Tibial nerve (tissue), 4 donors: ENCODE measurements around the gene VGLL4. TPM values are rescaled to one million over a fixed set of nuclear protein-coding genes. Genes with fewer than 3 reads are reported as not detected.

Source experiments
- DNase-seq, 2 donors: peaks; one replicate each; pipeline ENCODE4 v3.0.0-alpha.2; 2019; ENCODE audit warnings: low spot score in 2 of 2
- H3K27ac ChIP-seq, 4 donors: fragments of 200-600 bp; sonication (generic) in 3 of 4; one replicate each; pipeline ENCODE4 v1.5.1; 2017 to 2019; ENCODE audit warnings: mild to moderate bottlenecking in 1 of 4
- H3K27me3 ChIP-seq, 2 donors: fragments of 200-600 bp; sonication (generic) in 1 of 2; one replicate each; pipeline versions ENCODE4 v1.5.1 to v1.6.0; 2017 to 2019
- H3K36me3 ChIP-seq, 3 donors: fragments of 200-600 bp; sonication (generic); one replicate each; pipeline ENCODE4 v1.5.1; 2018 to 2019
- H3K4me1 ChIP-seq, 4 donors: fragments of 200-600 bp; sonication (generic) in 3 of 4; one replicate each; pipeline ENCODE4 v1.5.1; 2017 to 2019
- H3K4me3 ChIP-seq, 4 donors: fragments of 200-600 bp; sonication (generic) in 3 of 4; one replicate each; pipeline ENCODE4 v1.5.1; 2017 to 2019; ENCODE audit warnings: mild to moderate bottlenecking in 1 of 4, moderate library complexity in 1 of 4
- H3K9me3 ChIP-seq, 4 donors: fragments of 200-600 bp; sonication (generic) in 3 of 4; one replicate each; pipeline ENCODE4 v1.5.1; 2017 to 2019
- CTCF ChIP-seq, 5 experiments: fragments of 200-600 bp in 3 of 5; fragments of 450-650 bp in 2 of 5; sonication (generic) in 3 of 5; IDR thresholded peaks; one replicate each; pipeline ENCODE4 v1.5.1; 2016 to 2019; ENCODE audit warnings: antibody characterized with exemption in 5 of 5, mild to moderate bottlenecking in 3 of 5, moderate library complexity in 2 of 5
- EP300 ChIP-seq, 2 donors: sonication (generic); formaldehyde crosslinking; IDR thresholded peaks; one replicate each; pipeline ENCODE4 v1.6.1; 2017; ENCODE audit warnings: antibody characterized with exemption in 2 of 2, mild to moderate bottlenecking in 1 of 2
- POLR2A ChIP-seq, 2 donors: fragments of 450-650 bp; IDR thresholded peaks; one replicate each; pipeline ENCODE4 v1.6.1; 2017; ENCODE audit warnings: antibody characterized with exemption in 2 of 2, mild to moderate bottlenecking in 2 of 2, moderate library complexity in 2 of 2
- whole genome bisulfite sequencing, 2 donors: methylation state at CpG; one replicate each; pipeline ENCODE4 v1.1.5; 2018; 5-methylcytosine and 5-hydroxymethylcytosine counted together
- small RNA-seq: library from RNA; depleted of rRNA; stranded (forward); fragments of <200 nt; gene quantifications from one replicate; pipeline ENCODE3, GENCODE V24; 2016
- total RNA-seq, 4 donors: library from RNA; depleted of rRNA; stranded (reverse); fragments of >200 nt; gene quantifications; one replicate each; pipeline ENCODE4 v1.1.0, GENCODE V29; 2016

The VGLL4 gene
- total RNA-seq, 4 donors from 2014 or later, result 106 to 205 (median 110) TPM

GRCh38 chr3:11510356-11510755 is 133.4 kb downstream of the VGLL4 start:
- H3K36me3 ChIP-seq, result no peaks in the 10 kb centered on the region
- no peak overlapping the region for H3K4me3 ChIP-seq
- DNase-seq, result no peak
- TF ChIP-seq EP300 (IDR thresholded peaks at IDR 0.05), result no peak
- TF ChIP-seq POLR2A (IDR thresholded peaks at IDR 0.05), result no peak
- no peak for TF ChIP-seq CTCF (IDR thresholded peaks at IDR 0.05)
- H3K9me3 ChIP-seq, result no peaks in the 10 kb centered on the region
- WGBS, 2 donors, result 37 to 47% methylated on average over 5 of the region's 5 CpGs
- H3K4me1 ChIP-seq, result peaks cover 0 to 51% (median 28%) of the 10 kb centered on the region in 4 donors
- no peaks in the 10 kb centered on the region for H3K27me3 ChIP-seq
- peak overlapping the region in 2 of 4 donors; percentile 81 to 82 for H3K27ac ChIP-seq

GRCh38 chr3:11510001-11510340 is 133.7 kb downstream of the VGLL4 start:
- Histone ChIP-seq H3K4me3 (no peak overlapping the region), H3K9me3 (no peaks in the 10 kb centered on the region), H3K4me1 (peaks cover 0 to 50% (median 28%) of the 10 kb centered on the region in 4 donors), H3K27me3 (no peaks in the 10 kb centered on the region), H3K27ac (peak overlapping the region in 3 of 4 donors; percentile 51 to 82 (median 81)), H3K36me3 (no peaks in the 10 kb centered on the region)
- TF ChIP-seq POLR2A (IDR thresholded peaks at IDR 0.05), result no peak
- no peak for TF ChIP-seq EP300 (IDR thresholded peaks at IDR 0.05)
- no peak for TF ChIP-seq CTCF (IDR thresholded peaks at IDR 0.05)
- no peak for DNase-seq
- 44 to 60% methylated on average over 5 of the region's 5 CpGs for WGBS, 2 donors

- TF ChIP-seq CTCF (IDR thresholded peaks at IDR 0.05) (peak in 2 of 5 experiments; percentile 13 to 22), EP300 (IDR thresholded peaks at IDR 0.05) (peak in 1 of 2 donors; percentile 47), POLR2A (IDR thresholded peaks at IDR 0.05) (no peak)
- peak in 1 of 2 donors; percentile 37 for DNase-seq
- Histone ChIP-seq H3K9me3 (no peaks in the 10 kb centered on the region), H3K4me1 (peaks cover 0 to 44% (median 28%) of the 10 kb centered on the region in 4 donors), H3K27ac (peak overlapping the region; percentile 25 to 82 (median 70)), H3K27me3 (no peaks in the 10 kb centered on the region), H3K4me3 (no peak overlapping the region), H3K36me3 (no peaks in the 10 kb centered on the region)
- WGBS, 2 donors, result 20 to 21% methylated on average over 9 of the region's 9 CpGs
Measured at GRCh38 chr3:11509173-11510000, 134.3 kb downstream of the VGLL4 start.

- Histone ChIP-seq H3K4me3 (no peak overlapping the region), H3K27ac (peak overlapping the region; percentile 8 to 82 (median 70)), H3K27me3 (no peaks in the 10 kb centered on the region), H3K4me1 (peaks cover 0 to 35% (median 26%) of the 10 kb centered on the region in 4 donors), H3K9me3 (no peaks in the 10 kb centered on the region), H3K36me3 (no peaks in the 10 kb centered on the region)
- DNase-seq, result no peak
- WGBS, 2 donors, result 58 to 63% methylated on average over 5 of the region's 5 CpGs
- TF ChIP-seq POLR2A (IDR thresholded peaks at IDR 0.05), result no peak
Measured at GRCh38 chr3:11508346-11509172, 135.2 kb downstream of the VGLL4 start.

GRCh38 chr3:11507719-11508118 is 136.0 kb downstream of the VGLL4 start:
- H3K9me3 ChIP-seq, result no peaks in the 10 kb centered on the region
- H3K4me1 ChIP-seq, result peaks cover 0 to 32% (median 24%) of the 10 kb centered on the region in 4 donors
- no peak overlapping the region for H3K4me3 ChIP-seq
- no peaks in the 10 kb centered on the region for H3K27me3 ChIP-seq
- TF ChIP-seq EP300 (IDR thresholded peaks at IDR 0.05), result no peak
- TF ChIP-seq CTCF (IDR thresholded peaks at IDR 0.05), result no peak
- TF ChIP-seq POLR2A (IDR thresholded peaks at IDR 0.05), result no peak
- no peak for DNase-seq
- H3K36me3 ChIP-seq, result no peaks in the 10 kb centered on the region
- H3K27ac ChIP-seq, result peak overlapping the region; percentile 8 to 82 (median 70)

Small RNAs within 50 kb of the gene (small RNA-seq; reads per million reads assigned to genes)
- not detected for gene AC022001.1

Other genes with a start within 250 kb of the VGLL4 start
- 10 to 100 TPM; 15.5 to 40.8 (median 25.5) TPM for gene TAMM41, start 203.0 kb upstream of the VGLL4 start, total RNA-seq